GM12878 (cell line): ENCODE results near the gene C10orf71.

ENCODE experiments used
- FOXM1 ChIP-seq: IDR thresholded peaks from 2 replicates; pipeline ENCODE4 v1.6.1; 2012; ENCODE audit warnings: low read depth, mild to moderate bottlenecking, inconsistent platforms, low read length, moderate library complexity
- JUNB ChIP-seq: IDR thresholded peaks from 2 replicates; pipeline ENCODE4 v1.6.1; 2016; ENCODE audit warnings: antibody characterized with exemption, mild to moderate bottlenecking
- SMC3 ChIP-seq: IDR thresholded peaks from 2 replicates; pipeline ENCODE4 v1.6.1; 2011; ENCODE audit warnings: low read length, improper control_type of control experiment, borderline replicate concordance
- SUZ12 ChIP-seq: fragments of 200-600 bp; sonication (generic); IDR thresholded peaks from one replicate; pipeline ENCODE4 v1.6.1; 2018; ENCODE audit warnings: antibody characterized with exemption, mild to moderate bottlenecking; ENCODE audit not compliant: unreplicated experiment
- ZNF274 ChIP-seq: IDR thresholded peaks from one replicate; pipeline ENCODE4 v1.8.0; 2011; ENCODE audit not compliant: insufficient read length, insufficient read depth
- ZSCAN29 ChIP-seq: fragments of 450-650 bp; IDR thresholded peaks from 2 replicates; pipeline ENCODE4 v1.6.1; 2017; ENCODE audit warnings: mild to moderate bottlenecking, moderate library complexity
- TF ChIP-seq, protein P1 (sequence below), 3 experiments: IDR thresholded peaks in 2 of 3; conservative IDR thresholded peaks in 1 of 3; 2 replicates each; pipeline ENCODE4 v1.5.1; 2011; ENCODE audit warnings: low read depth in 3 of 3, low read length in 3 of 3, mild to moderate bottlenecking in 3 of 3, control low read depth in 2 of 3, moderate library complexity in 2 of 3, inconsistent platforms in 1 of 3, mixed read lengths in 1 of 3; ENCODE audit not compliant: control insufficient read depth in 2 of 3, insufficient read depth in 1 of 3; ENCODE audit errors: extremely low read depth in 1 of 3

GRCh38 chr10:49361735-49362568 is 63.0 kb downstream of the C10orf71 start:
- TF ChIP-seq JUNB (no peak), SUZ12 (no peak), ZSCAN29 (no peak), FOXM1 (no peak), SMC3 (no peak), ZNF274 (no peak)
- TF ChIP-seq, protein P1, sequence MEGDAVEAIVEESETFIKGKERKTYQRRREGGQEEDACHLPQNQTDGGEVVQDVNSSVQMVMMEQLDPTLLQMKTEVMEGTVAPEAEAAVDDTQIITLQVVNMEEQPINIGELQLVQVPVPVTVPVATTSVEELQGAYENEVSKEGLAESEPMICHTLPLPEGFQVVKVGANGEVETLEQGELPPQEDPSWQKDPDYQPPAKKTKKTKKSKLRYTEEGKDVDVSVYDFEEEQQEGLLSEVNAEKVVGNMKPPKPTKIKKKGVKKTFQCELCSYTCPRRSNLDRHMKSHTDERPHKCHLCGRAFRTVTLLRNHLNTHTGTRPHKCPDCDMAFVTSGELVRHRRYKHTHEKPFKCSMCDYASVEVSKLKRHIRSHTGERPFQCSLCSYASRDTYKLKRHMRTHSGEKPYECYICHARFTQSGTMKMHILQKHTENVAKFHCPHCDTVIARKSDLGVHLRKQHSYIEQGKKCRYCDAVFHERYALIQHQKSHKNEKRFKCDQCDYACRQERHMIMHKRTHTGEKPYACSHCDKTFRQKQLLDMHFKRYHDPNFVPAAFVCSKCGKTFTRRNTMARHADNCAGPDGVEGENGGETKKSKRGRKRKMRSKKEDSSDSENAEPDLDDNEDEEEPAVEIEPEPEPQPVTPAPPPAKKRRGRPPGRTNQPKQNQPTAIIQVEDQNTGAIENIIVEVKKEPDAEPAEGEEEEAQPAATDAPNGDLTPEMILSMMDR (IDR thresholded peaks at IDR 0.05 in 2 of 3, conservative IDR thresholded peaks at IDR 0.05 in 1 of 3; ENCODE audit: control insufficient read depth in 2 of 3, extremely low read depth in 1 of 3, insufficient read depth in 1 of 3, low read depth in 3 of 3, low read length in 3 of 3): no peak
